HepG2 (cell line): Measurements from ENCODE around the gene PHF5A. TPM values are rescaled to one million over a fixed set of nuclear protein-coding genes. Genes with fewer than 3 reads are reported as not detected.

Experiments used
- GTF3A ChIP-seq: sonication (generic); formaldehyde crosslinking; conservative IDR thresholded peaks from 2 replicates; pipeline ENCODE4 v1.4.0; 2020; ENCODE audit warnings: mild to moderate bottlenecking, missing genetic modification reagents
- HNRNPLL ChIP-seq: fragments of 200-400 bp; formaldehyde crosslinking; IDR thresholded peaks from 2 replicates; pipeline ENCODE4 v1.6.1; 2017; ENCODE audit warnings: mild to moderate bottlenecking, low read depth, low read length; ENCODE audit not compliant: poor library complexity, severe bottlenecking
- HOXA9 ChIP-seq: sonication (generic); formaldehyde crosslinking; IDR thresholded peaks from 2 replicates; pipeline ENCODE4 v1.8.1; 2022; ENCODE audit warnings: missing genetic modification reagents, mild to moderate bottlenecking, moderate library complexity, borderline replicate concordance
- PAWR ChIP-seq: sonication (generic); formaldehyde crosslinking; IDR thresholded peaks from 2 replicates; pipeline ENCODE4 v1.4.0; 2020; ENCODE audit warnings: missing genetic modification reagents, mild to moderate bottlenecking, borderline replicate concordance
- REXO4 ChIP-seq: sonication (generic); formaldehyde crosslinking; IDR thresholded peaks from 2 replicates; pipeline ENCODE4 v1.8.0; 2022; ENCODE audit warnings: missing genetic modification reagents, mild to moderate bottlenecking, borderline replicate concordance
- TOE1 ChIP-seq: sonication (generic); formaldehyde crosslinking; IDR thresholded peaks from 2 replicates; pipeline ENCODE4 v1.4.0; 2020; ENCODE audit warnings: mild to moderate bottlenecking, missing genetic modification reagents
- ZFP82 ChIP-seq: sonication (generic); formaldehyde crosslinking; IDR thresholded peaks from 2 replicates; pipeline ENCODE4 v1.5.1; 2020; ENCODE audit warnings: mild to moderate bottlenecking, missing genetic modification reagents, borderline replicate concordance
- ZHX1 ChIP-seq: sonication (generic); formaldehyde crosslinking; IDR thresholded peaks from 2 replicates; pipeline ENCODE4 v1.8.1; 2022; ENCODE audit warnings: low read depth, mild to moderate bottlenecking, missing genetic modification reagents
- ZIK1 ChIP-seq: sonication (generic); formaldehyde crosslinking; IDR thresholded peaks from 2 replicates; pipeline ENCODE4 v1.5.0; 2020; ENCODE audit warnings: mild to moderate bottlenecking, low read depth, missing genetic modification reagents, borderline replicate concordance
- ZNF496 ChIP-seq: sonication (generic); formaldehyde crosslinking; IDR thresholded peaks from 2 replicates; pipeline ENCODE4 v1.8.1; 2023; ENCODE audit warnings: mild to moderate bottlenecking, moderate library complexity, missing genetic modification reagents; ENCODE audit not compliant: insufficient replicate concordance
- ZNF672 ChIP-seq: sonication (generic); formaldehyde crosslinking; IDR thresholded peaks from 2 replicates; pipeline ENCODE4 v1.8.1; 2022; ENCODE audit warnings: missing genetic modification reagents
- ZNF883 ChIP-seq: sonication (generic); formaldehyde crosslinking; IDR thresholded peaks from 2 replicates; pipeline ENCODE4 v1.5.1; 2020; ENCODE audit warnings: mild to moderate bottlenecking, missing genetic modification reagents; ENCODE audit errors: not compliant biosample characterization
- ZSCAN30 ChIP-seq: sonication (generic); formaldehyde crosslinking; IDR thresholded peaks from 2 replicates; pipeline ENCODE4 v1.5.0; 2020; ENCODE audit warnings: mild to moderate bottlenecking, missing genetic modification reagents
- polyA plus RNA-seq, 8 experiments: library from polyadenylated mRNA; depleted of rRNA in 3 of 8; stranded (reverse) in 7 of 8; unstranded in 1 of 8; fragments of >200 nt; fragmentation: Illumina TruSeq in 4 of 8; extraction: Trizol in 4 of 8; gene quantifications; 2 replicates each; pipeline versions ENCODE4 v1.2.1 to v1.2.3, GENCODE V29; 2011 to 2016; ENCODE audit warnings: low read depth in 4 of 8, missing spikeins in 1 of 8, mixed read lengths in 1 of 8; ENCODE audit not compliant: insufficient read depth in 1 of 8
- total RNA-seq, 5 experiments: library from RNA; depleted of rRNA; stranded (reverse); fragments of >200 nt; fragmentation: Illumina TruSeq; extraction: Trizol; gene quantifications; 2 replicates each; pipeline ENCODE4 v1.2.3, GENCODE V29; 2016; ENCODE audit warnings: low read depth in 1 of 5
- TF ChIP-seq, protein P1 (sequence below): sonication (generic); formaldehyde crosslinking; IDR thresholded peaks from 2 replicates; pipeline ENCODE4 v1.4.0; 2020; ENCODE audit warnings: missing genetic modification reagents, borderline replicate concordance
- TF ChIP-seq, protein P2 (sequence below): sonication (generic); formaldehyde crosslinking; IDR thresholded peaks from 2 replicates; pipeline ENCODE4 v1.5.1; 2020; ENCODE audit warnings: mild to moderate bottlenecking, missing genetic modification reagents, moderate library complexity
- TF ChIP-seq, protein P3 (sequence below): sonication (generic); formaldehyde crosslinking; IDR thresholded peaks from 2 replicates; pipeline ENCODE4 v1.5.1; 2020; ENCODE audit warnings: mild to moderate bottlenecking, missing genetic modification reagents, borderline replicate concordance

PHF5A gene
- total and polyA plus RNA-seq, 2 of the 13 experiments (the other 11 are each of a cell fraction or from before 2014, with no cell fraction given), result 56.6 to 105 TPM

- TF ChIP-seq HOXA9 (CRISPR knock-in tag) (peak; percentile 97), ZSCAN30 (CRISPR knock-in tag) (peak; percentile 88; the same call in 1 of the 2 replicates), HNRNPLL (peak; percentile 61), ZFP82 (CRISPR knock-in tag) (peak; percentile 64; the same call in 1 of the 2 replicates), REXO4 (CRISPR knock-in tag) (0 out of 2 replicates have a peak, but pooled peaks have one; percentile 13), ZNF672 (CRISPR knock-in tag) (peak; percentile 95), PAWR (CRISPR knock-in tag) (peak; percentile 74; the same call in 1 of the 2 replicates), ZNF496 (no peak), ZHX1 (CRISPR knock-in tag) (peak; percentile 51; the same call in 1 of the 2 replicates), ZIK1 (CRISPR knock-in tag) (peak; percentile 91), ZNF883 (peak; percentile 87), GTF3A (peak; percentile 42; the same call in 1 of the 2 replicates), TOE1 (peak; percentile 97)
- TF ChIP-seq, protein P1, sequence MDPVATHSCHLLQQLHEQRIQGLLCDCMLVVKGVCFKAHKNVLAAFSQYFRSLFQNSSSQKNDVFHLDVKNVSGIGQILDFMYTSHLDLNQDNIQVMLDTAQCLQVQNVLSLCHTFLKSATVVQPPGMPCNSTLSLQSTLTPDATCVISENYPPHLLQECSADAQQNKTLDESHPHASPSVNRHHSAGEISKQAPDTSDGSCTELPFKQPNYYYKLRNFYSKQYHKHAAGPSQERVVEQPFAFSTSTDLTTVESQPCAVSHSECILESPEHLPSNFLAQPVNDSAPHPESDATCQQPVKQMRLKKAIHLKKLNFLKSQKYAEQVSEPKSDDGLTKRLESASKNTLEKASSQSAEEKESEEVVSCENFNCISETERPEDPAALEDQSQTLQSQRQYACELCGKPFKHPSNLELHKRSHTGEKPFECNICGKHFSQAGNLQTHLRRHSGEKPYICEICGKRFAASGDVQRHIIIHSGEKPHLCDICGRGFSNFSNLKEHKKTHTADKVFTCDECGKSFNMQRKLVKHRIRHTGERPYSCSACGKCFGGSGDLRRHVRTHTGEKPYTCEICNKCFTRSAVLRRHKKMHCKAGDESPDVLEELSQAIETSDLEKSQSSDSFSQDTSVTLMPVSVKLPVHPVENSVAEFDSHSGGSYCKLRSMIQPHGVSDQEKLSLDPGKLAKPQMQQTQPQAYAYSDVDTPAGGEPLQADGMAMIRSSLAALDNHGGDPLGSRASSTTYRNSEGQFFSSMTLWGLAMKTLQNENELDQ (CRISPR knock-in tag), result peak; percentile 1; the same call in 1 of the 2 replicates
- TF ChIP-seq, protein P2, sequence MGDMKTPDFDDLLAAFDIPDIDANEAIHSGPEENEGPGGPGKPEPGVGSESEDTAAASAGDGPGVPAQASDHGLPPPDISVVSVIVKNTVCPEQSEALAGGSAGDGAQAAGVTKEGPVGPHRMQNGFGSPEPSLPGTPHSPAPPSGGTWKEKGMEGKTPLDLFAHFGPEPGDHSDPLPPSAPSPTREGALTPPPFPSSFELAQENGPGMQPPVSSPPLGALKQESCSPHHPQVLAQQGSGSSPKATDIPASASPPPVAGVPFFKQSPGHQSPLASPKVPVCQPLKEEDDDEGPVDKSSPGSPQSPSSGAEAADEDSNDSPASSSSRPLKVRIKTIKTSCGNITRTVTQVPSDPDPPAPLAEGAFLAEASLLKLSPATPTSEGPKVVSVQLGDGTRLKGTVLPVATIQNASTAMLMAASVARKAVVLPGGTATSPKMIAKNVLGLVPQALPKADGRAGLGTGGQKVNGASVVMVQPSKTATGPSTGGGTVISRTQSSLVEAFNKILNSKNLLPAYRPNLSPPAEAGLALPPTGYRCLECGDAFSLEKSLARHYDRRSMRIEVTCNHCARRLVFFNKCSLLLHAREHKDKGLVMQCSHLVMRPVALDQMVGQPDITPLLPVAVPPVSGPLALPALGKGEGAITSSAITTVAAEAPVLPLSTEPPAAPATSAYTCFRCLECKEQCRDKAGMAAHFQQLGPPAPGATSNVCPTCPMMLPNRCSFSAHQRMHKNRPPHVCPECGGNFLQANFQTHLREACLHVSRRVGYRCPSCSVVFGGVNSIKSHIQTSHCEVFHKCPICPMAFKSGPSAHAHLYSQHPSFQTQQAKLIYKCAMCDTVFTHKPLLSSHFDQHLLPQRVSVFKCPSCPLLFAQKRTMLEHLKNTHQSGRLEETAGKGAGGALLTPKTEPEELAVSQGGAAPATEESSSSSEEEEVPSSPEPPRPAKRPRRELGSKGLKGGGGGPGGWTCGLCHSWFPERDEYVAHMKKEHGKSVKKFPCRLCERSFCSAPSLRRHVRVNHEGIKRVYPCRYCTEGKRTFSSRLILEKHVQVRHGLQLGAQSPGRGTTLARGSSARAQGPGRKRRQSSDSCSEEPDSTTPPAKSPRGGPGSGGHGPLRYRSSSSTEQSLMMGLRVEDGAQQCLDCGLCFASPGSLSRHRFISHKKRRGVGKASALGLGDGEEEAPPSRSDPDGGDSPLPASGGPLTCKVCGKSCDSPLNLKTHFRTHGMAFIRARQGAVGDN, result peak; percentile 78
- TF ChIP-seq, protein P3, sequence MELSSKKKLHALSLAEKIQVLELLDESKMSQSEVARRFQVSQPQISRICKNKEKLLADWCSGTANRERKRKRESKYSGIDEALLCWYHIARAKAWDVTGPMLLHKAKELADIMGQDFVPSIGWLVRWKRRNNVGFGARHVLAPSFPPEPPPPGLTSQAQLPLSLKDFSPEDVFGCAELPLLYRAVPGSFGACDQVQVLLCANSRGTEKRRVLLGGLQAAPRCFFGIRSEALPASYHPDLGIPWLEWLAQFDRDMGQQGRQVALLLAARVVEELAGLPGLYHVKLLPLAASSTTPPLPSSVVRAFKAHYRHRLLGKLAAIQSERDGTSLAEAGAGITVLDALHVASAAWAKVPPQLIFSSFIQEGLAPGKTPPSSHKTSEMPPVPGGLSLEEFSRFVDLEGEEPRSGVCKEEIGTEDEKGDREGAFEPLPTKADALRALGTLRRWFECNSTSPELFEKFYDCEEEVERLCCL (CRISPR knock-in tag), result no peak; the same call in 1 of the 2 replicates
These were observed 21.7 kb downstream of the PHF5A start, which contains the start of gene TOB2 (continued) for GRCh38 chr22:41446639-41447434.
